Measurements from ENCODE around the gene HEATR5B.

DNA sequence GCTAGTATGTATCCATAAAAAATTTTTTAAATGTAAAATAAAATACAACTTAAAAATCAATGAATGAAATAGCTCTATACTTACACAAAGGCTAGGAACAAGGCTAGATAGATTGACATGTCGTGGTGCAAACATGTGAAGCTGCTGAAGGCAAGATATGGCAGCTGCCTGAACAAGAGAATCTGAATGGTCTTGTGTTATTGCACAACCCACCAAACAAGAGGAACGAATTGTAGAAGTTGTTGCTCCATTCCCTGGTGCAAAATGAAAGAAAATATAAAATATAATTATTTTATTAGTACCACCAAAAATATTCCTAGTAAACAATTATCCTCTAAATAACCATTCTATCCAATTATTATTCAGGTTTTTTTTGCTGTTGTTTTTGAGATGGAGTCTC, 46.4 kb downstream of the HEATR5B start:
- TF ChIP-seq, protein P1, sequence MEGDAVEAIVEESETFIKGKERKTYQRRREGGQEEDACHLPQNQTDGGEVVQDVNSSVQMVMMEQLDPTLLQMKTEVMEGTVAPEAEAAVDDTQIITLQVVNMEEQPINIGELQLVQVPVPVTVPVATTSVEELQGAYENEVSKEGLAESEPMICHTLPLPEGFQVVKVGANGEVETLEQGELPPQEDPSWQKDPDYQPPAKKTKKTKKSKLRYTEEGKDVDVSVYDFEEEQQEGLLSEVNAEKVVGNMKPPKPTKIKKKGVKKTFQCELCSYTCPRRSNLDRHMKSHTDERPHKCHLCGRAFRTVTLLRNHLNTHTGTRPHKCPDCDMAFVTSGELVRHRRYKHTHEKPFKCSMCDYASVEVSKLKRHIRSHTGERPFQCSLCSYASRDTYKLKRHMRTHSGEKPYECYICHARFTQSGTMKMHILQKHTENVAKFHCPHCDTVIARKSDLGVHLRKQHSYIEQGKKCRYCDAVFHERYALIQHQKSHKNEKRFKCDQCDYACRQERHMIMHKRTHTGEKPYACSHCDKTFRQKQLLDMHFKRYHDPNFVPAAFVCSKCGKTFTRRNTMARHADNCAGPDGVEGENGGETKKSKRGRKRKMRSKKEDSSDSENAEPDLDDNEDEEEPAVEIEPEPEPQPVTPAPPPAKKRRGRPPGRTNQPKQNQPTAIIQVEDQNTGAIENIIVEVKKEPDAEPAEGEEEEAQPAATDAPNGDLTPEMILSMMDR (IDR thresholded peaks at IDR 0.05) = no peak
- TF ChIP-seq, protein P2, sequence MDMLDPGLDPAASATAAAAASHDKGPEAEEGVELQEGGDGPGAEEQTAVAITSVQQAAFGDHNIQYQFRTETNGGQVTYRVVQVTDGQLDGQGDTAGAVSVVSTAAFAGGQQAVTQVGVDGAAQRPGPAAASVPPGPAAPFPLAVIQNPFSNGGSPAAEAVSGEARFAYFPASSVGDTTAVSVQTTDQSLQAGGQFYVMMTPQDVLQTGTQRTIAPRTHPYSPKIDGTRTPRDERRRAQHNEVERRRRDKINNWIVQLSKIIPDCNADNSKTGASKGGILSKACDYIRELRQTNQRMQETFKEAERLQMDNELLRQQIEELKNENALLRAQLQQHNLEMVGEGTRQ (IDR thresholded peaks at IDR 0.05; ENCODE audit: borderline replicate concordance, low read depth, low read length) = no peak
- TF ChIP-seq RXRA (IDR thresholded peaks at IDR 0.05; ENCODE audit: borderline replicate concordance, low read depth) (no peak), TAF1 (IDR thresholded peaks at IDR 0.05; ENCODE audit: borderline replicate concordance, low read depth, low read length) (no peak), SIN3A (IDR thresholded peaks at IDR 0.05; ENCODE audit: borderline replicate concordance, low read depth, low read length) (no peak), CHD2 (IDR thresholded peaks at IDR 0.05; ENCODE audit: low read length, partially characterized antibody) (no peak), MAX (IDR thresholded peaks at IDR 0.05; ENCODE audit: low read depth) (no peak)
- TF ChIP-seq, protein P3, sequence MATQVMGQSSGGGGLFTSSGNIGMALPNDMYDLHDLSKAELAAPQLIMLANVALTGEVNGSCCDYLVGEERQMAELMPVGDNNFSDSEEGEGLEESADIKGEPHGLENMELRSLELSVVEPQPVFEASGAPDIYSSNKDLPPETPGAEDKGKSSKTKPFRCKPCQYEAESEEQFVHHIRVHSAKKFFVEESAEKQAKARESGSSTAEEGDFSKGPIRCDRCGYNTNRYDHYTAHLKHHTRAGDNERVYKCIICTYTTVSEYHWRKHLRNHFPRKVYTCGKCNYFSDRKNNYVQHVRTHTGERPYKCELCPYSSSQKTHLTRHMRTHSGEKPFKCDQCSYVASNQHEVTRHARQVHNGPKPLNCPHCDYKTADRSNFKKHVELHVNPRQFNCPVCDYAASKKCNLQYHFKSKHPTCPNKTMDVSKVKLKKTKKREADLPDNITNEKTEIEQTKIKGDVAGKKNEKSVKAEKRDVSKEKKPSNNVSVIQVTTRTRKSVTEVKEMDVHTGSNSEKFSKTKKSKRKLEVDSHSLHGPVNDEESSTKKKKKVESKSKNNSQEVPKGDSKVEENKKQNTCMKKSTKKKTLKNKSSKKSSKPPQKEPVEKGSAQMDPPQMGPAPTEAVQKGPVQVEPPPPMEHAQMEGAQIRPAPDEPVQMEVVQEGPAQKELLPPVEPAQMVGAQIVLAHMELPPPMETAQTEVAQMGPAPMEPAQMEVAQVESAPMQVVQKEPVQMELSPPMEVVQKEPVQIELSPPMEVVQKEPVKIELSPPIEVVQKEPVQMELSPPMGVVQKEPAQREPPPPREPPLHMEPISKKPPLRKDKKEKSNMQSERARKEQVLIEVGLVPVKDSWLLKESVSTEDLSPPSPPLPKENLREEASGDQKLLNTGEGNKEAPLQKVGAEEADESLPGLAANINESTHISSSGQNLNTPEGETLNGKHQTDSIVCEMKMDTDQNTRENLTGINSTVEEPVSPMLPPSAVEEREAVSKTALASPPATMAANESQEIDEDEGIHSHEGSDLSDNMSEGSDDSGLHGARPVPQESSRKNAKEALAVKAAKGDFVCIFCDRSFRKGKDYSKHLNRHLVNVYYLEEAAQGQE (IDR thresholded peaks at IDR 0.05; ENCODE audit: low read depth, low read length) = no peak

All from SK-N-SH (cell line).